ENCODE data around the gene WDR27. TPM values are rescaled to one million over a fixed set of nuclear protein-coding genes. Genes with fewer than 3 reads are reported as not detected.
"Not testable (repeated sequence)": the region's sequence is repeated elsewhere in the genome, so short reads cannot be mapped to it uniquely, and the experiment has no call there.

WDR27 gene
- total and polyA plus RNA-seq, 11 donors: 2.2 to 12.3 (median 5.7) TPM

DNA sequence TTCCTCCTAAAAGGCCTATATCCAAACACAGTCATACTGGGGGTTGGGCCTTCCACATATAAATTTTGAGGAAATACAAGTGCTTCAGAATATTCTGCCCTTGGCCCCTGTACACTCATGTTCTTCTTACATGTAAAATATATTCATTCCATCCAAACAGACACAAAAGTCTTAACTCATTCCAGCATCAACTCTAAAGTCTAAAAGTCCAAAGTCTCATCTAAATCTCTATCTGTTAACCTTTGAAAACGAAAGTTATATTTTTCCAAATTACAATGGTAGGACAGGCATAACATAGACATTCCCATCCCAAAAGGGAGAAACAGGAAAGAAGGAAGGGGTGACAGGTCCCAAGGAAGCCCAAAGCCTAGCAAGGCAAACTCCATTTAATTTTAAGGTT is 232.8 kb downstream of the WDR27 start:
- Histone ChIP-seq H3K36me3 (no peaks in the 10 kb centered on the region), H3K27ac (no peak overlapping the region), H3K4me3 (no peak overlapping the region), H3K4me1 (peaks cover 0 to 10% (median 0%) of the 10 kb centered on the region in 12 donors), H3K27me3 (no peaks in the 10 kb centered on the region), H3K9me3 (peaks cover 0 to 46% (median 6%) of the 10 kb centered on the region in 12 donors)
- no peak for TF ChIP-seq POLR2A (IDR thresholded peaks at IDR 0.05)
- TF ChIP-seq, protein P1, sequence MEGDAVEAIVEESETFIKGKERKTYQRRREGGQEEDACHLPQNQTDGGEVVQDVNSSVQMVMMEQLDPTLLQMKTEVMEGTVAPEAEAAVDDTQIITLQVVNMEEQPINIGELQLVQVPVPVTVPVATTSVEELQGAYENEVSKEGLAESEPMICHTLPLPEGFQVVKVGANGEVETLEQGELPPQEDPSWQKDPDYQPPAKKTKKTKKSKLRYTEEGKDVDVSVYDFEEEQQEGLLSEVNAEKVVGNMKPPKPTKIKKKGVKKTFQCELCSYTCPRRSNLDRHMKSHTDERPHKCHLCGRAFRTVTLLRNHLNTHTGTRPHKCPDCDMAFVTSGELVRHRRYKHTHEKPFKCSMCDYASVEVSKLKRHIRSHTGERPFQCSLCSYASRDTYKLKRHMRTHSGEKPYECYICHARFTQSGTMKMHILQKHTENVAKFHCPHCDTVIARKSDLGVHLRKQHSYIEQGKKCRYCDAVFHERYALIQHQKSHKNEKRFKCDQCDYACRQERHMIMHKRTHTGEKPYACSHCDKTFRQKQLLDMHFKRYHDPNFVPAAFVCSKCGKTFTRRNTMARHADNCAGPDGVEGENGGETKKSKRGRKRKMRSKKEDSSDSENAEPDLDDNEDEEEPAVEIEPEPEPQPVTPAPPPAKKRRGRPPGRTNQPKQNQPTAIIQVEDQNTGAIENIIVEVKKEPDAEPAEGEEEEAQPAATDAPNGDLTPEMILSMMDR (IDR thresholded peaks at IDR 0.05): no peak
- DNase-seq (no peak), ATAC-seq (no peak)
- intact Hi-C loops (cut with DNase I): no loop called here
- WGBS, 4 donors: 85 to 90% (median 89%) methylated on average over 1 of the region's 1 CpG

DNA sequence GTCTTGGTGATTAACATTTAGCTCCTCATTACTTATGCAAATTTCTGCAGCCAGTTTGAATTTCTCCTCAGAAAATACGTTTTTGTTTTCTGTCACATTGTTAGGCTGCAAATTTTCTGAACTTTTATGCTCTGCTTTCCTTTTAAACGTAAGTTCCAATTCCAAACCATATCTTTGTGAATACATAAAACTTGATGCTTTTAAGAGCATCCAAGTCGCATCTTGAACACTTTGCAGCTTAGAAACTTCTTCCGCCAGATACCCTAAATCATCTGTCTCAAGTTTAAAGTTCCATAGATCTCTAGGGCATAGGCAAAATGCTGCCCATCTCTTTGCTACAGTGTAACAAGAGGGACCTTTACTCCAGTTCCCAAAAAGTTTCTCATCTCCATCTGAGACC is 234.1 kb downstream of the WDR27 start:
- ATAC-seq; H3K36me3 ChIP-seq; H3K4me1 ChIP-seq; H3K4me3 ChIP-seq; DNase-seq; intact Hi-C loops (cut with DNase I); H3K27ac ChIP-seq; H3K27me3 ChIP-seq: not testable (repeated sequence)
- WGBS, 4 donors: 80 to 87% (median 85%) methylated on average over 4 of the region's 4 CpGs
- peaks cover 0 to 41% (median 4%) of the 10 kb centered on the region in 12 donors for H3K9me3 ChIP-seq

GRCh38 chr6:169466256-169466655 is 235.6 kb downstream of the WDR27 start:
- H3K4me3 ChIP-seq; H3K4me1 ChIP-seq; intact Hi-C loops (cut with DNase I); H3K36me3 ChIP-seq; H3K27ac ChIP-seq; DNase-seq; ATAC-seq; H3K27me3 ChIP-seq: not testable (repeated sequence)
- WGBS, 4 donors: 86 to 96% (median 87%) methylated on average over 2 of the region's 2 CpGs
- H3K9me3 ChIP-seq: peaks cover 0 to 44% (median 4%) of the 10 kb centered on the region in 12 donors

GRCh38 chr6:169457762-169458161 is 244.1 kb downstream of the WDR27 start:
- H3K36me3 ChIP-seq: no peaks in the 10 kb centered on the region
- ATAC-seq: no peak
- TF ChIP-seq POLR2A (IDR thresholded peaks at IDR 0.05): no peak
- TF ChIP-seq, protein P1 (IDR thresholded peaks at IDR 0.05): no peak
- 90 to 95% (median 93%) methylated on average over 4 to 5 of the region's 5 CpGs for WGBS, 4 donors
- peaks cover 0 to 32% (median 4%) of the 10 kb centered on the region in 12 donors for H3K9me3 ChIP-seq
- intact Hi-C loops (cut with DNase I): no loop called here
- no peak for DNase-seq
- H3K4me1 ChIP-seq: peaks cover 0 to 1% (median 0%) of the 10 kb centered on the region in 12 donors
- no peak overlapping the region for H3K4me3 ChIP-seq
- no peaks in the 10 kb centered on the region for H3K27me3 ChIP-seq
- H3K27ac ChIP-seq: no peak overlapping the region

GRCh38 chr6:169456840-169457239 is 245.0 kb downstream of the WDR27 start:
- intact Hi-C loops (cut with DNase I): no loop called here
- no peak for DNase-seq
- H3K36me3 ChIP-seq: no peaks in the 10 kb centered on the region
- no peak overlapping the region for H3K27ac ChIP-seq
- H3K27me3 ChIP-seq: no peaks in the 10 kb centered on the region
- TF ChIP-seq POLR2A (IDR thresholded peaks at IDR 0.05): no peak
- TF ChIP-seq, protein P1 (IDR thresholded peaks at IDR 0.05): no peak
- peaks cover 0 to 4% (median 0%) of the 10 kb centered on the region in 12 donors for H3K4me1 ChIP-seq
- no peak overlapping the region for H3K4me3 ChIP-seq
- H3K9me3 ChIP-seq: peaks cover 0 to 27% (median 4%) of the 10 kb centered on the region in 12 donors
- ATAC-seq: no peak
- WGBS, 4 donors: 96 to 98% (median 97%) methylated on average over 9 to 12 of the region's 12 CpGs

All from heart left ventricle (tissue), 16 donors.